GM19452 (cell line): ENCODE measurements around the gene TSC22D2.
"Not testable (repeated sequence)": the region's sequence is repeated elsewhere in the genome, so short reads cannot be mapped to it uniquely, and the experiment has no call there.

Source experiments
- ATAC-seq: cut with Tn5 transposase; IDR thresholded peaks from one replicate; pipeline ENCODE4 v1.9.1; 2021; ENCODE audit not compliant: unreplicated experiment

Gene TSC22D2

DNA sequence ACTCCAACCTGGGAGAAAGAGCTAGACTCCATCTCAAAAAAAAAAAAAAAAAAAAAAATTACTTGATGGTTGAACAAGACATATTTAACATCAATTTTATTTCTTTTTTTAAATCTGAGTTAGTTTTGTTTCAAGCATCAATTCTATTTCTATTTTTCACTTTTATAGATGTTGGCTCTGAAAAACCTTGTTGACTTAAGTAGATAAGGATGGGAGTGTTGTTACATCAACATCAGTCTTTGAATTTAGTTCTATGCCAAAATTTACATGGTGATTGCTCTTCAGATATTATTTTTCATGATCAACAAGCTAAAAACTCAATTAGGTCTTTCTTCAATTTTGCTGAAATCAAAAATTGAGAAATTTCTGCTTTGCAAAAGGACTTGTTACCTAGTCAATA, 71.3 kb downstream of the TSC22D2 start:
- no peak for ATAC-seq

DNA sequence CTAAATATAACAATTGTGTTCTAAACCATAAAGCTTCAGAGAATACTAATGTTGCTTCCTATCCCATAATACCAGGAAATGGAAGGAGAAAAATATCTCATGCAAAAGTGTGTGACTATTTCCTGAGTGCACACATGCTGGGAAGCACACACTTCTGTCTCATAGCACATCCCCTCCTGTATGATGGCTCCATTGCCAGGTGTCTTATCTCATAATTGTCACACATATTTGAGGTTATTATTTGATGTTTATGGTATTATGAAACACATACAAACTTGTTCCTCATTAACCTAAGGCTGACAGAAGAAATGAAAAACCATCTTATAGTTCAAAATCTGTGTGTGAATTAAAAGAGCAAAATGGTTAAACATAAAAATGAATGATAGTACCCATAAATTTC, 72.8 kb downstream of the TSC22D2 start:
- no peak for ATAC-seq

DNA sequence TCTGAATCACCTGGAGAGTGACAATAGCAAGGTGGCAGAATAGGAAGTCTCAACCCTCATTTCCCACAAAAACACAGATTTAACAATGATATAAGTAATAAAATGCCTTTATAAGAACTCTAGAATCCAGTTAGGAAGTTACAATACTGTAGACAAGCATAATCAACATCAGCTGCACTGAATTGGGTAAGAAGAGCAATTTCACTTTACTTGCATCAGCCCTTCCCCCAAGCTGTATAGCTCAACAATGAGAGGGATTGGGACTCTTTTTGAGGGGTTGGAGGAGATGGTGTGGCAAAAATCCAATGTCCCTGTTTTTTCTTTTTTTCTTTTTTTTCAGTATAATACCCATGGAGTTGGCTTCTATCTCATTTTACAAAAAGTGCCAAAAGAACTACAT, 75.1 kb downstream of the TSC22D2 start:
- ATAC-seq: no peak

DNA sequence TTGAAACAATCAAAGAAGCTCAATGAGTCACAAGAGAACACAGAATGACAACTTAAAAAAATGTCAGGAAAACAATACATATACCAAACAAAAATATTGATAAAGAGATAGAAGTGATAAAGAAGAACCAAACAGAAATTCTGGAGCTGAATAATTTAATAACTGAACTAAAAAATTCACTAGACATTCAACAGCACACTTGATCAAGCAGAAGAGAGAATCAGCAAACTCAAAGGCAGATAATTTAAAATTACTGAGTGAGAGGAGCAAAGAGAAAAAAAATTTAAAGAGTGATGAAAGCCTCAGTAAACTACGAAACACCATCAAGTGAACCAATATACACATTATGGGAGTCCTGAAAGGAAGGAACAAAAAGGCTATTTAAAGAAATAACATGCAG, 76.3 kb downstream of the TSC22D2 start:
- no peak for ATAC-seq

DNA sequence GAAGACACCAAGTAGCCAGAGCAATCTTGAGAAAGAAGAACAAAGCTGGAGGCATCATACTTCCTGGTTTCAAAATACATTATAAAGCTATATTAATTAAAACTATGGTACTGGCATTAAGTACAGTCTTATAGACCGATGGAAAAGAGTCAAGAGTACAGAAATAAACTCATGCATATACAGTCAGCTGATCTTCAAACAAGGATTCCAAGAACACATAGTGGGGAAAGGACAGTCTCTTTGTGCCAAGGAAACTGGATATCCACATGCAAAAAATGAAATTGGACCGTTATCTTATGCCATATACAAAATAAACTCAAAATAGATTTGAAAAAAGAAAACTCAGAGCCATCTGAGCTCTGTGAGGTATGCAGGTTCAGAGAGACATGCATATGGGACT, 80.8 kb downstream of the TSC22D2 start:
- ATAC-seq: no peak

DNA sequence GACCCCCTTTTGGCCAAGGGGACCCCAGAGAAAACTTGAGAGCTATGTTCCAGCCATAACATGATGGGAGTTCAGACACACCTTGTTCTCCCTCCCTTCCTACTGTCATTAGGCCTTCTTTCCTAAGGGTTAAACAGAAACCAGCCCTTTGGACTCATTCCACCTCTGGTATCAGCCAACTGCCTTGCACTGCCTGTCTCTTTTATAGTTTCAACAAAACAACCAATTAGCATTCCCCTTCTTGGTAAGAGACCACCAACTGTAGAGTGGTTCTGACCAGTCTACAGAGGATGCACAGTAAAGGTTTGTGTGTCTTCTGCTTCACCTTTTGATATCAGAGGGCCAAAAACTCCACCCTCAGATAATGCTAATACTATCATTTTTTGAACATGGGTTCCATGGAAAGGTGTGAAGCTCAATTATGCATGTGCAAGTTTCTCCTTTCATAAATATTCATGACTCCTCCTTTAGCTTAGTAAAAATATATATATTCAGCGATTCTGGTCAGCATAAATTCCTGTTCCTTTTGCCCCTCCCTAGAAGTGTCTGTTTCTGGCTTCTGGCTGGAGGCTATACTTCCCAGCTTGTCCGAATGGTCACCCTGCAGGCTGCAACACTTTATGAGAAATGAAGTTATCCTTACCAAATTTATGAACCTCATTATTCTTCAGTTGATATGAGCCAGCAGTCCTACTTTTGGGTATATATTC, 82.3 kb downstream of the TSC22D2 start:
- ATAC-seq: no peak

DNA sequence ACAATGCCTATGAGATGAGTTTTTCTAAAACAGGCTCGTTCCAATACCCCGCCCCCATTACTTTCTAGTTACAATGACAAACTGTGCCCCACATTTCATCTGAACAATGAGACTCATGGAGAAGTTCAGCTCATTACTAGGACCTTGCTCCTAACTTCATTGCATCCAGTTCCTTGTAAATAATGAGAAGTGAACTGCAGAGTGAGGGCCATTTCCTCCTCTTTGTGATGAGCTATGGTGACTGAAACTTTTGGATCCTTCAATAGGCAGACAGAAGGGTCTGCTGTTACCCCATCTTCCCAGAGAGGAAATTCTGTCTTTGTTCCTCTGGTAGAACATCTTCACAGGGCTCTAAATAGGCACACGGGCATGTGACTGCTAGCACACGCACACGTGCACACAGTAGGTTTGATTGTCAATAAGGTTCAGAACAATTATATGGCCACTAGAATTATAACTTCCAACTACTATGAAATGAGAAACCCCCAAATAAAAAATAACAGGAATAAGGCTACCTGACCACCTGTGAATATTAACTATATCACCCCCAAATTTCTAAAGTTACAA, 86.4 kb downstream of the TSC22D2 start:
- ATAC-seq: no peak

DNA sequence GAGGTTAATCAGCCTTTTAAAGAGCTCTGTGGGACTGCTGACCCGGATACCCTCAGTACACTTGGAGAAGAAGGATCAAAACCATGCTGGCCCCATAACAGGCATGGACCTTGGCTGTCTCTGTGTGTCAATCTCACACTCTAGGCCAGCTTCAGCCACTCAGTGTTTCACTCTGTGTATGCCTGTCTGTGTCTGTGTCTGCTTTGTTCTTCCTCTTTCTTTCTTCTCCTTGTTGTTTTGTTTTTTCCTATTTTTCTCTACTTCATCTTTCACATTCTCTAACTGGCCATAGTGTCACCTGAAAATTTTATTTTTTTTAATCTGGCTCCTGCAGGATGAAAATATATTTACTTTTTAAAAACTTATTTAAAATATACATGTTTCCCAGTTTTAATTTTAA, 87.1 kb downstream of the TSC22D2 start:
- no peak for ATAC-seq

DNA sequence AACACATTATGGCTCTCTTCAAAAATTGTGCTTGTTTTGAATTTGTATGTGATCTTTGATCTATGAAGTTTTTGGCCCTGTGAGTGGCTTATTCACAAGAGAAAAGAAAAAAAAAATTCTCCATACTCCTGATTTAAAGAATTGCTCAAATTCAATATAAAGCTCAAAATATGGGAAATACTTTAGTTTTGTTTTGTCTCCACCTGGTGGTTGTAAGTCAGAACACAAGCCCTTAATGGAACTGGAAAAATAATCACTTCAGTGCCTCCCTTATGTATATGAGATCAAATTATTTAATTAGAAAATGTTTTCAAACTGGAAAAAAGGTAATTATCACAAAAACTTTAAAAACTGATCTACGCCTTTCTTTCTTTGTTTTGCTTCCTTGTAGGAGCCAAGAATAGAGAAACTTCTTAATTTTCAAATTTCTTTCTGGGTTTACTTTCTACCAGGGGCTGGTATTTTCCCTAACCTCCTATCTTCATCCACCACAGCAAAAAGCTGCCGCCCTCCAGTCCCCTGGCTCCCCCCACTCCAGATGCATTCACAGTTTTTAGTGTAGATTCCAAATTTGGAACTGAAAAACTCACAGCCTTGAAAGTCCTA, 87.6 kb downstream of the TSC22D2 start:
- no peak for ATAC-seq

DNA sequence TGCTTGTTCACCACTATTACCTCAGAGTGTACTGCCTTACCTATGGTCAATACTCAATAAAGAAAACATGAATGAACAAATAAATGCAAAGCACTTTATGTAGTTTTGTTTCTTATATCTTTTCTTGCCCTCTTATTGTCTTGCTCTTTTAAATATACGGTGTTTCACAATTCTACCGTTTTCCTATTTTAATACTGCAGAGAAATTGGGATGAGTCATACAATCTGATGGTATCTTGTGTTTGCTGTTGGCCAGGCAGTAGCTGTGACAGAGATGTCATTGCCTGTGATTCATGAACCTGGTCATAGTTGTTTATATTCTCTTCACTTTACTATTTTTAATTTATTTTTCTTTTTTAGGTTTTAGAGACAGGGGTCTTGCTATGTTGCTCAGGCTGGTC, 89.9 kb downstream of the TSC22D2 start:
- ATAC-seq: no peak

DNA sequence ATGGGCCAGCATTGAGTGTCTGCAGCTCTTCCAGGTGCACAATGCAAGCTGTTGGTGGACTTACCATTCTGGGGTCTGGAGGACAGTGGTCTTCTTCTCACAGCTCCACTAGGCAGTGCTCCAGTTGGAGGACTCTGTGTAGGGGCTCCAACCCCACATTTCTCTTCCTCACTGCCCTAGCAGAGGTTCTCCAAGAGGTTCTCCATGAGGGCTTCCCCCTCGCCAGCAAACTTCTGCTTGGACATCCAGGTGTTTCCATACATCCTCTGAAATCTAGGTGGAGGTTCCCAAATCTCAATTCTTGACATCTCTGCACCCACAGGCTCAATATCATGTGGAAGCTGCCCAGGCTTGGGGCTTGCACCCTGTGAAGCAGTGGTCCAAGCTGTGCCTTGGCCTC, 92.9 kb downstream of the TSC22D2 start:
- not testable (repeated sequence) for ATAC-seq

DNA sequence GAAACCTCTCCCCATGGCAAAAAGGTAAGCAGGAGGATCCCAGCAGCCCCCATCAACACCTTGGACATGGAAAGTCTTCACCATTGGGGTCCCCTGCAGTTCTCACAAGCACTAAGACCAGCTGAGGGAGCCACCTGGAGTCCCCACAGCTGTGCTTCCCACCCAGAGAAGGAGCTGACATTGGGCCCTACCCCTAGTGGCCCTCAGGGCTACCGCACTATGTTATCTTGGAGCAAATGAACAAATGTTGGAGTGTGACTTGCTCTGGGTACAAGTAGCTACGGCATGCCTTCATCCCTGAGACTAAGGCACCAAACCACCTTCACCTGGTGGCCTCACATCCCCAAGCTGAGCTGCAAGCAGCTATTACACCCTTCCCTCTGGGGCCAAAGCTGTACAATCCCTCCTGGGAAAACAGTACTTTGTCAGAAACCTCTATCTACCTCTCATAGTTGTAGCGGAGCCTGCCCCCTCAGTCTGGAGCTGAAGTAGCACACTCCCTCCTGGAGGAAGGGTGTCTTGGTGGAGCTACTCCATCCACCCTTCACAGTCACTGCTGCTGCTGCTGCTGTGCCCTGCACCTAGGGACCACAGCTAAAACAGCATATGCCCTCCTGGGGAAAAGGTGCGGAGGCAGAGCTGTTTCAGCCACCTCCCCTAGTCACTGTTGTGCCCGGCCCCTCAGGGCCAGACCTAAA, 95.5 kb downstream of the TSC22D2 start:
- ATAC-seq: no peak

DNA sequence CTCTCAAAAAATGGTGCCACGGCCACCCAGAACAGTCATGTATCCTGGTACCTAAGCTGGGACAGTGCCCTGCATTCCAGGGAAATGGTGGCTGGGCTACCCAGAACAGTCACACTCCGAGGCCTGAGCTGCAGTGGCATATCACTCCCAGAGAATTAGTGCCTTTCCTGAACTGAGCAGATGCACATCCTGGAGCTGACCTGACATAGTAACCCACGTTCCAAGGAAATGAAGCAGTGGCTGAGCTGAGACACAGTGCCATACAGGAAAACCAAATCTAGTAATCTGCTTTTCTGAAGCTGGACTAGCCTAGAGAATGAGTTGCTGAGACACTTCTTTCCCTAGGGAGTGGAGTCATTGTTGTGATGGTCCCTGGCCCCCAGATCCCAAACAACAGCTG, 96.4 kb downstream of the TSC22D2 start:
- no peak for ATAC-seq

DNA sequence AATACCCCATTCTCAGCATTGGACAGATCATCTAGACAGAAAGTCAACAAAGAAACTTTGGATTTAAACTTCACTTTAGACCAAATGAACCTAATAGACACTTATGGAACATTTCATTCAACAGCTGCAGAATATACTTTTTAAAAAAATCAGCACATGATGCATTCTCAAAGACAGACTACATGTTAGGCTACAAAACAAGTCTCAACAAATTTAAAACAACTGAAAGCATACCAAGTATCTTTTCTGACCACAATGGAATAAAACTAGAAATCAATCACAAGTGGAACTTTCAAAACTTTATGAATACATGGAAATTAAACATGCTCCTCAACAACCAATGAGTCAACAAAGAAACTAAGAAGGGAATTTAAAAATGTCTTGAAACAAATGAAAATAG, 100.3 kb downstream of the TSC22D2 start:
- no peak for ATAC-seq

DNA sequence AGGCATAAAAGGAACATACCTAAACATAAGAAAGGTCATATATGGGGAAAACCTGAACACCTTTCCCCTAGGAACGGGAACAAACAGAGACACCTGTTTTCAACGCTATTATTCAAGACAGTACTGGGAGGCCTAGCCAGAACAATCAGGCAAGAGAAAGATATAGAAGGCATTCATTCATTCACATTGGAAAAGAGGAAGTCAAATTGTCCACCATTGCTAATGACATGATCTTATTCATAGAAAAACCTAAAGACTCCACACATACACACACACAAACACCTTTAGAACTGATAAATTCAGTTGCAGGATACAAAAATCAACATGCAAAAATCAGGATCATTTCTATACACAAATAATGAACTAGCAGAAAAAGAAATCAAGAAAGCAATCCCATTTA, 101.7 kb downstream of the TSC22D2 start:
- ATAC-seq: no peak

DNA sequence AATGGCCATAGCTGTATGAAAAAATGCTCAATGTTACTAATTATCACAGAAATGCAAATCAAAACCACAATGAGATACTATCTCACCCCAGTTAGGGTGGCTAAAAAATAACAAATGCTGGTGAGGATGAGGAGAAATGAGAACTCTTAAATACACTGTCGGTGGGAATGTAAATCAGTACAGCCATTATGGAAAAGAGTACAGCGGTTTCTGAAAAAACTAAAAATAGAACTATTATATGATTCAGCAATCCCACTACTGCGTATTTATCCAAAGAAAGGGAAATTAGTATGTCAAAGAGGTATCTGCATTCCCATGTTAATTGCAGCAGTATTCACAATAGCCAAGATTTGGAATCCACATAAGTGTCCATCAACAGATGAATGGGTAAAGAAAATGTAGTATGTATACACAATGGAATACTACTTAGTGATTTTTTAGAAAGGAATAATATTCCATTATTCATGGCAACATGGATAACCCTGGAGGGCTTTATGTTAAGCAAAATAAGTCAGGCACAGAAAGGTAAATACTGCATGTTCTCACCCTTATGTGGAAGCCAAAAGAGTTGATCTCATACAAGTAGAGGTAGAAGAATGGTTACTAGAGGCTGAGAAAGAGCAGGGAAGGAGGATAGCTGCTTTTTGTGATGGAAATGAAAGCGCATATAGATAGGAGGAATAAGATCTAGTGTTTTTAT, 103.2 kb downstream of the TSC22D2 start:
- ATAC-seq: no peak

DNA sequence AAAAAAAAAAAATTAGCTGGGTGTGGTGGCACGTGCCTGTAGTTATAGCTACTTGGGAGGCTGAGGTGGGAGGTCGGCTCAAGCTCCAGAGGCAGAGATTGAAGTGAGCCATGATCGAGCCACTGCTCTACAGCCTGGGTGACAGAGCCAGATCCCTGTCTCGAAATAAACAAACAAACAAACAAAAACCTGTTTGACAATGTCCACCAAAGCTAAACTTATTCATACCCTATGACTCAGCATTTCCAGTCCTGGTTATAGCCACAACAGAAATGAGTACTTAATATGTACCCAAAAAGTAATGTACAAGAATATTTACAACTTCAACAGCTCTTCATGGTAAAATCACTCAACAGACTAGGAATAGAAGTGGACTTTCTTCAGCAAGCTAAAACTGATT, 107.1 kb downstream of the TSC22D2 start:
- ATAC-seq: no peak
